A549 (cell line): ENCODE results near the gene RPS2. TPM values are rescaled to one million over a fixed set of nuclear protein-coding genes. Genes with fewer than 3 reads are reported as not detected.
A peak's percentile ranks its signal among the peaks of the same experiment; 100 is the strongest.
"Not testable (repeated sequence)": the region's sequence is repeated elsewhere in the genome, so short reads cannot be mapped to it uniquely, and the experiment has no call there.

Source experiments
- ATAC-seq, 2 experiments: fragments of 200-7000 bp in 1 of 2; fragments of >200 bp in 1 of 2; cut with Nextera tagmentation in 1 of 2; cut with Tn5 transposase in 1 of 2; 3 replicates each; pipeline versions ENCODE4 v1.8.0 to v1.9.1; 2018 to 2020; ENCODE audit warnings: mild to moderate bottlenecking in 1 of 2, moderate library complexity in 1 of 2
- CTCF ChIA-PET: fragments of 300-600 bp; sonication (Branson Sonifier 250); formaldehyde crosslinking; extraction: SDS; loops from one replicate; lab custom pipeline; 2021; ENCODE audit warnings: antibody characterized with exemption, inconsistent platforms; lab: Yijun Ruan, JAX
- POLR2A ChIA-PET: fragments of 350-600 bp; formaldehyde crosslinking; extraction: SDS; loops from one replicate; lab custom pipeline; 2021; ENCODE audit warnings: antibody characterized with exemption, inconsistent platforms; lab: Yijun Ruan, JAX
- DNase-seq, 2 experiments: peaks; one replicate each; pipeline versions ENCODE4 v3.0.0 to v3.0.0-alpha.2; 2011 to 2016; ENCODE audit warnings: low read depth in 1 of 2, low spot score in 1 of 2
- FAIRE-seq: peaks from 2 replicates; lab custom pipeline; 2011; peaks lifted over from hg19 to GRCh38; lab: Jason Lieb, UNC
- H3K27ac ChIP-seq, 2 experiments: fragments of >200 bp; sonication (Bioruptor Twin); formaldehyde crosslinking; 3 replicates each; pipeline ENCODE4 v1.5.1; 2016 to 2017
- H3K4me1 ChIP-seq: fragments of >200 bp; sonication (Bioruptor Twin); formaldehyde crosslinking; 3 replicates; pipeline ENCODE4 v1.6.1; 2016
- H3K4me2 ChIP-seq: fragments of >200 bp; sonication (Bioruptor Twin); formaldehyde crosslinking; 3 replicates; pipeline ENCODE4 v1.6.1; 2016
- H3K4me3 ChIP-seq: fragments of >200 bp; sonication (Bioruptor Twin); formaldehyde crosslinking; 3 replicates; pipeline ENCODE4 v1.5.1; 2016
- H3K9me3 ChIP-seq: fragments of >200 bp; sonication (Bioruptor Twin); formaldehyde crosslinking; 3 replicates; pipeline ENCODE4 v1.6.1; 2016
- BCL3 ChIP-seq: fragments of >200 bp; sonication (Bioruptor Twin); formaldehyde crosslinking; IDR thresholded peaks from 3 replicates; pipeline ENCODE4 v1.6.1; 2016
- ESRRA ChIP-seq: fragments of 150-350 bp; IDR thresholded peaks from 2 replicates; pipeline ENCODE4 v1.6.1; 2014; ENCODE audit warnings: mild to moderate bottlenecking, low read length, borderline replicate concordance
- PBX3 ChIP-seq: IDR thresholded peaks from 2 replicates; pipeline ENCODE4 v1.6.1; 2012
- RFX5 ChIP-seq: fragments of 450-650 bp; IDR thresholded peaks from 2 replicates; pipeline ENCODE4 v1.7.1; 2014; ENCODE audit warnings: antibody characterized with exemption, mild to moderate bottlenecking, moderate library complexity
- SREBF2 ChIP-seq: fragments of 450-650 bp; IDR thresholded peaks from 2 replicates; pipeline ENCODE4 v1.6.1; 2014; ENCODE audit warnings: mild to moderate bottlenecking, moderate library complexity
- ZC3H11A ChIP-seq: fragments of 450-650 bp; IDR thresholded peaks from 2 replicates; pipeline ENCODE4 v1.6.1; 2014; ENCODE audit warnings: antibody characterized with exemption, mild to moderate bottlenecking
- ZFP36 ChIP-seq: fragments of 450-650 bp; IDR thresholded peaks from 2 replicates; pipeline ENCODE4 v1.6.1; 2014; ENCODE audit warnings: borderline replicate concordance; ENCODE audit not compliant: partially characterized antibody
- WGBS: methylation state at CpG from one replicate; pipeline ENCODE4 v1.1.6; 2017; ENCODE audit errors: missing lambda C conversion rate; 5-methylcytosine and 5-hydroxymethylcytosine counted together
- polyA plus RNA-seq, 4 experiments: library from polyadenylated mRNA; depleted of rRNA in 3 of 4; stranded (reverse); fragments of >200 nt; fragmentation: RNase III in 1 of 4; extraction: RNeasy Plus Mini Kit Qiagen cat#74134 plus additional on column Dnase treatment in 1 of 4; gene quantifications; 2 replicates in 3 of 4; 3 replicates in 1 of 4; pipeline ENCODE4 v1.2.3, GENCODE V29; 2011 to 2017
- TF ChIP-seq, protein P1 (sequence below): IDR thresholded peaks from 2 replicates; pipeline ENCODE4 v1.6.1; 2012
- TF ChIP-seq, protein P2 (sequence below): fragments of >200 bp; sonication (Bioruptor Twin); formaldehyde crosslinking; IDR thresholded peaks from 2 replicates; pipeline ENCODE4 v1.6.1; 2016

The RPS2 gene
- polyA plus RNA-seq, 2 of the 4 experiments (the other 2 are of a cell fraction), result 2,621 to 3,626 TPM

GRCh38 chr16:1959269-1960039, 5.2 kb downstream of the RPS2 start, which contains the start of gene NDUFB10 (continued):
- TF ChIP-seq BCL3, result peak; percentile 93
- TF ChIP-seq, protein P1, sequence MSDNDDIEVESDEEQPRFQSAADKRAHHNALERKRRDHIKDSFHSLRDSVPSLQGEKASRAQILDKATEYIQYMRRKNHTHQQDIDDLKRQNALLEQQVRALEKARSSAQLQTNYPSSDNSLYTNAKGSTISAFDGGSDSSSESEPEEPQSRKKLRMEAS, result peak; percentile 72; the same call in 1 of the 2 replicates

DNA sequence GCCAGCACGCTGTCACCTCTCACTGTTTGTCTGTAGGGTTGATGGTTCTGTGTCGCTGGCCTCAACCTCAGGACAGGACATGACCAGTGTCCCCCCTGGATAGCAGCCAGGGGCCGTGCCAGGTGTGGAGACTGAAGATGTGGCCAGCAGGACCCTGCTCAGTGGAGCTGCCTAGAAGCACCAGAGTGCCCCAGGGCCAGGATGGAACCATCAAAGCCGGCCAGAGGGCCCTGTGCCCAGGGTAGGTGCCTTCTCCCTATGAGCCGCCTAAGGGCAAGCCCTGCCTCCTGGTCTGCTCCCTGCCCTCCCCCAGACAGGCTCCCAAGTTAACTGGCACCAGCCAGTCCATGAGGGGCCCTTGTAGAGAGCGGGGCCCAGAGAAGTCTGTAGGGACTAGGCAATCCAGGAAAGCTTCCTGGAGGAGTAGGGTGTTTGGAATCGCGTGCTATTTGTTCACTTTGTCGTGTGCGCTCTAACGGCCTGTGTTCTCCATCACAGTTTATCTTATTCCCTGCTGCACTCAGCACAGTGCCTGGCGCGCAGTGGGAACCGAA, 5.8 kb downstream of the RPS2 start:
- H3K4me1 ChIP-seq, result peaks cover 30% of the 10 kb centered on the region
- H3K4me2 ChIP-seq, result peak overlapping the region; percentile 94
- FAIRE-seq, result no peak
- no peak for DNase-seq
- TF ChIP-seq, protein P2, sequence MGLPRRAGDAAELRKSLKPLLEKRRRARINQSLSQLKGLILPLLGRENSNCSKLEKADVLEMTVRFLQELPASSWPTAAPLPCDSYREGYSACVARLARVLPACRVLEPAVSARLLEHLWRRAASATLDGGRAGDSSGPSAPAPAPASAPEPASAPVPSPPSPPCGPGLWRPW, result no peak
- TF ChIP-seq RFX5 (no peak), ZFP36 (peak; percentile 94), PBX3 (no peak)
- H3K4me3 ChIP-seq, result 0 out of 3 replicates have a peak overlapping the region, but pooled peaks have one; percentile 88
- POLR2A ChIA-PET, result no interaction called here
- peak overlapping the region; percentile 63 to 97; a peak in 5 of 6 replicates for H3K27ac ChIP-seq
- CTCF ChIA-PET, result interaction anchor here (0.6 to 3.0 kb wide), 7 partner anchors 8 to 182 kb away, joined by 3 to 8 read pairs (median 5); partner anchors contain the start of genes GFER and MSRB1
- H3K9me3 ChIP-seq, result no peaks in the 10 kb centered on the region
- peak; percentile 1 to 3; a peak in 4 of 6 replicates for ATAC-seq
- WGBS, result 40% methylated on average over 10 of the region's 14 CpGs

DNA sequence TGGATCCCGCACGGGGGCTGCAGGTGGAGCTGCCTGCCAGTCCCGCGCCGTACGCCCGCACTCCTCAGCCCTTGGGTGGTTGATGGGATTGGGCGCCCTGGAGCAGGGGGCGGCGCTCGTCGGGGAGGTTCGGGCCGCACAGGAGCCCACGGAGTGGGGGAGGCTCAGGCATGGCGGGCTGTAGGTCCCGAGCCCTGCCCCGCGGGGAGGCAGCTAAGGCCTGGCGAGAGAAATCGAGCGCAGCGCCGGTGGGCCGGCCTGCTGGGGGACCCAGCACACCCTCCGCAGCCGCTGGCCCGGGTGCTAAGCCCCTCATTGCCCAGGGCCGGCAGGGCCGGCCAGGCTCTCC, 6.5 kb downstream of the RPS2 start:
- POLR2A ChIA-PET, DNase-seq, H3K9me3 ChIP-seq, H3K27ac ChIP-seq, H3K4me2 ChIP-seq, ATAC-seq, FAIRE-seq, H3K4me3 ChIP-seq: not testable (repeated sequence)
- WGBS, result 94% methylated on average over 11 of the region's 30 CpGs
- peaks cover 30% of the 10 kb centered on the region for H3K4me1 ChIP-seq
- CTCF ChIA-PET, result interaction anchor here (0.8 to 3.0 kb wide), 8 partner anchors 12 to 182 kb away, joined by 3 to 8 read pairs (median 4); partner anchors contain the start of genes GFER and MSRB1

GRCh38 chr16:1957434-1958142, 7.0 kb downstream of the RPS2 start:
- H3K4me2 ChIP-seq, ATAC-seq, H3K27ac ChIP-seq, FAIRE-seq, H3K4me3 ChIP-seq, H3K9me3 ChIP-seq, POLR2A ChIA-PET, DNase-seq: not testable (repeated sequence)
- peaks cover 27% of the 10 kb centered on the region for H3K4me1 ChIP-seq
- CTCF ChIA-PET, result interaction anchor here (0.5 to 3.0 kb wide), 9 partner anchors 11 to 183 kb away, joined by 3 to 8 read pairs (median 3); partner anchors contain the start of gene MSRB1
- 89% methylated on average over 22 of the region's 22 CpGs for WGBS

- H3K4me1 ChIP-seq, result peaks cover under 1% of the 10 kb centered on the region; the same call in 1 of the 3 replicates
- no peak for FAIRE-seq
- WGBS, result 92% methylated on average over 4 of the region's 22 CpGs
- no peak for ATAC-seq
- no peak for DNase-seq
- ChIA-PET CTCF (interaction anchor here (0.9 to 2.6 kb wide), 5 partner anchors 10 to 90 kb away, joined by 3 to 7 read pairs (median 5); no protein-coding TSS in a partner anchor), POLR2A (interaction anchor here (1.6 kb wide), 1 partner anchor 11 kb away, joined by 3 read pairs; the partner anchor contains the start of gene MSRB1)
- no peak overlapping the region for H3K4me3 ChIP-seq
- TF ChIP-seq SREBF2, result no peak
- no peak for TF ChIP-seq PBX3
- TF ChIP-seq, protein P1, result no peak
- TF ChIP-seq ZC3H11A, result no peak
- TF ChIP-seq, protein P2, result no peak
- no peak for TF ChIP-seq ESRRA
- no peaks in the 10 kb centered on the region for H3K9me3 ChIP-seq
- no peak overlapping the region for H3K4me2 ChIP-seq
- H3K27ac ChIP-seq, result no peak overlapping the region
These were observed 10.9 kb downstream of the RPS2 start for GRCh38 chr16:1953734-1954133.
